GM12878 (cell line): ENCODE data around the gene ANKRD6. TPM values are rescaled to one million over a fixed set of nuclear protein-coding genes. Genes with fewer than 3 reads are reported as not detected.

Source experiments
- ATAC-seq: fragments of 200-7000 bp; cut with Tn5 transposase; 3 replicates; pipeline ENCODE4 v1.9.1; 2020; ENCODE audit warnings: mild to moderate bottlenecking, moderate library complexity
- BruUV-seq: library from RNA; stranded (reverse); fragments of 400-500 nt; replicated peaks from 2 replicates; lab custom pipeline; 2021; lab: Mats Ljungman, UMichigan
- CTCF ChIA-PET: fragments of 300-600 bp; sonication (Branson Sonifier 250); formaldehyde crosslinking; extraction: SDS; loops from one replicate; lab custom pipeline; 2021; ENCODE audit warnings: inconsistent platforms; lab: Yijun Ruan, JAX
- POLR2A ChIA-PET: fragments of 350-600 bp; formaldehyde crosslinking; extraction: SDS; loops from one replicate; lab custom pipeline; 2021; ENCODE audit warnings: inconsistent platforms; lab: Charles Lee
- RAD21 ChIA-PET: fragments of 300-600 bp; sonication (Branson Sonifier 250); formaldehyde crosslinking; loops from one replicate; lab custom pipeline; 2023; ENCODE audit warnings: antibody characterized with exemption; ENCODE audit not compliant: unreplicated experiment; lab: Charles Lee
- SMC1A ChIA-PET: fragments of 300-600 bp; sonication (Branson Sonifier 250); formaldehyde crosslinking; loops from one replicate; lab custom pipeline; 2023; ENCODE audit not compliant: unreplicated experiment, uncharacterized antibody; lab: Charles Lee
- DNase-seq: peaks from one replicate; pipeline ENCODE4 v3.0.0-alpha.2; 2011; ENCODE audit warnings: low read depth, low spot score
- FAIRE-seq: peaks from 3 replicates; lab custom pipeline; 2011; peaks lifted over from hg19 to GRCh38; lab: Jason Lieb, UNC
- H2AFZ ChIP-seq: 2 replicates; pipeline ENCODE4 v1.6.0; 2011; ENCODE audit warnings: low read depth, low read length, control low read depth; ENCODE audit not compliant: control insufficient read depth
- H3K27ac ChIP-seq: 2 replicates; pipeline ENCODE4 v1.5.1; 2011; ENCODE audit warnings: control low read depth; ENCODE audit not compliant: control insufficient read depth, insufficient read depth
- H3K27me3 ChIP-seq, 2 experiments: replicated peaks in 1 of 2; 2 replicates each; pipeline versions ENCODE4 v1.6.0 to v1.6.1; 2011; ENCODE audit warnings: low read length in 1 of 2; ENCODE audit not compliant: control insufficient read depth in 2 of 2, insufficient read depth in 2 of 2
- H3K36me3 ChIP-seq, 2 experiments: 2 replicates each; pipeline ENCODE4 v1.5.1; 2011; ENCODE audit warnings: low read length in 1 of 2; ENCODE audit not compliant: control insufficient read depth in 2 of 2, insufficient read depth in 2 of 2
- H3K4me1 ChIP-seq: 2 replicates; pipeline ENCODE4 v1.6.1; 2011; ENCODE audit warnings: mild to moderate bottlenecking, low read length, moderate library complexity, mixed read lengths; ENCODE audit not compliant: control insufficient read depth, insufficient read depth
- H3K4me2 ChIP-seq: 2 replicates; pipeline ENCODE4 v1.6.0; 2011; ENCODE audit warnings: control low read depth; ENCODE audit not compliant: control insufficient read depth, insufficient read depth
- H3K4me3 ChIP-seq: fragments of 200-600 bp; sonication (generic); 2 replicates; pipeline ENCODE4 v1.5.1; 2016
- H3K79me2 ChIP-seq: 2 replicates; pipeline ENCODE4 v1.6.0; 2011; ENCODE audit warnings: low read length; ENCODE audit not compliant: control insufficient read depth, insufficient read depth
- H3K9ac ChIP-seq: 2 replicates; pipeline ENCODE4 v1.8.0; 2011; ENCODE audit warnings: low read length, control low read depth, mixed read lengths; ENCODE audit not compliant: control insufficient read depth, insufficient read depth
- H3K9me3 ChIP-seq: replicated peaks from 3 replicates; pipeline ENCODE4 v1.5.1; 2011; ENCODE audit warnings: mild to moderate bottlenecking, low read length; ENCODE audit not compliant: control insufficient read depth, insufficient read depth
- H4K20me1 ChIP-seq: 2 replicates; pipeline ENCODE4 v1.6.0; 2011; ENCODE audit not compliant: control insufficient read depth, insufficient read depth
- ATF3 ChIP-seq: IDR thresholded peaks from 2 replicates; pipeline ENCODE4 v1.6.1; 2011; ENCODE audit warnings: low read depth, mild to moderate bottlenecking, low read length, moderate library complexity, borderline replicate concordance; ENCODE audit errors: extremely low read depth
- CHD4 ChIP-seq: fragments of 200-600 bp; sonication (generic); IDR thresholded peaks from 2 replicates; pipeline ENCODE4 v1.6.1; 2016; ENCODE audit warnings: mild to moderate bottlenecking
- CREB1 ChIP-seq: IDR thresholded peaks from 2 replicates; pipeline ENCODE4 v1.6.1; 2012; ENCODE audit warnings: low read depth, mild to moderate bottlenecking, inconsistent platforms
- EZH2 ChIP-seq: IDR thresholded peaks from 2 replicates; pipeline ENCODE4 v1.6.1; 2012; ENCODE audit warnings: low read depth, mild to moderate bottlenecking, control low read depth, inconsistent platforms, low read length, borderline replicate concordance; ENCODE audit not compliant: control insufficient read depth
- NKRF ChIP-seq: fragments of 450-650 bp; conservative IDR thresholded peaks from 2 replicates; pipeline ENCODE4 v1.6.1; 2017; ENCODE audit warnings: mild to moderate bottlenecking, moderate library complexity
- TCF7 ChIP-seq: IDR thresholded peaks from 2 replicates; pipeline ENCODE4 v1.6.1; 2014; ENCODE audit warnings: antibody characterized with exemption, borderline replicate concordance
- WGBS: methylation state at CpG from one replicate; pipeline ENCODE4 v1.1.6; 2016; ENCODE audit warnings: low lambda C conversion rate; ENCODE audit not compliant: insufficient replicate concordance, insufficient coverage; ENCODE audit errors: missing lambda C conversion rate; 5-methylcytosine and 5-hydroxymethylcytosine counted together
- in situ Hi-C: fragments of 300-500 bp; cut with MboI; formaldehyde crosslinking; loops from 9 replicates; pipeline ENCODE4 v1.14.3; 2018; ENCODE audit warnings: mixed read lengths
- intact Hi-C: fragments of 100-400 bp; cut with micrococcal nuclease; formaldehyde crosslinking; loops from one replicate; pipeline ENCODE4 v1.14.2; 2022; ENCODE audit not compliant: unreplicated experiment
- polyA plus RNA-seq, 11 experiments: library from polyadenylated mRNA; depleted of rRNA in 4 of 11; unstranded in 6 of 11; stranded (reverse) in 5 of 11; fragments of >200 nt; fragmentation: Nextera tagmentation in 4 of 11; fragmentation: Illumina TruSeq in 1 of 11; extraction: Ambion mirVana in 4 of 11; extraction: Trizol in 1 of 11; gene quantifications; 1 replicate in 1 of 11; 2 replicates in 10 of 11; pipeline versions ENCODE4 v1.2.1 to v1.2.3, GENCODE V29; 2011 to 2016; ENCODE audit warnings: inconsistent platforms in 2 of 11, missing spikeins in 2 of 11, low read depth in 1 of 11
- total RNA-seq, 4 experiments: library from RNA; depleted of rRNA in 3 of 4; stranded (reverse); fragments of >200 nt in 3 of 4; fragmentation: Illumina TruSeq in 1 of 4; extraction: Trizol in 1 of 4; gene quantifications; 2 replicates each; pipeline versions ENCODE4 v1.2.1 to v1.2.3, GENCODE V29; 2013 to 2021

ANKRD6 gene
- total and polyA plus RNA-seq, 10 of the 15 experiments (the other 5 are each of a cell fraction or from before 2014, with no cell fraction given), result 0.03 to 0.90 (median 0.38) TPM

- no peak for TF ChIP-seq EZH2
- no peak for TF ChIP-seq TCF7
Observed at GRCh38 chr6:89618026-89618425, 185.1 kb downstream of the ANKRD6 start (continued).

GRCh38 chr6:89619567-89619966 is 186.6 kb downstream of the ANKRD6 start:
- BruUV-seq, result no TSS peak
- SMC1A ChIA-PET, result no interaction called here
- H3K79me2 ChIP-seq, result no peaks in the 10 kb centered on the region

More at GRCh38 chr6:89619567-89619966, 186.6 kb downstream of the ANKRD6 start:
- H4K20me1 ChIP-seq, result no peaks in the 10 kb centered on the region
- ChIA-PET POLR2A (no interaction called here), CTCF (no interaction called here), RAD21 (no interaction called here)
- 83% methylated on average over 6 of the region's 6 CpGs for WGBS
- DNase-seq, result no peak
- ATAC-seq, result no peak
- no peaks in the 10 kb centered on the region for H3K27me3 ChIP-seq
- no peak overlapping the region for H3K4me2 ChIP-seq
- H3K4me1 ChIP-seq, result no peaks in the 10 kb centered on the region
- TF ChIP-seq ATF3 (no peak), NKRF (no peak), CREB1 (no peak), CHD4 (no peak)
- no peak overlapping the region for H3K9ac ChIP-seq
- intact Hi-C loops (no loop called here), in situ Hi-C loops (no loop called here)
- no peaks in the 10 kb centered on the region for H3K36me3 ChIP-seq
- no peak overlapping the region for H3K27ac ChIP-seq
- H2AFZ ChIP-seq, result no peak overlapping the region
- no peaks in the 10 kb centered on the region for H3K9me3 ChIP-seq
- no peak overlapping the region for H3K4me3 ChIP-seq
- no peak for FAIRE-seq
